Measurements from ENCODE around the gene LPAR5. TPM values are rescaled to one million over a fixed set of nuclear protein-coding genes. Genes with fewer than 3 reads are reported as not detected.

Gene LPAR5
- total and polyA plus RNA-seq, 2 donors from 2014 or later: 0.97 to 4.9 TPM

- Histone ChIP-seq H3K36me3 (ENCODE audit: control insufficient read depth in 2 of 3, insufficient read depth in 3 of 3, low read length in 3 of 3) (no peaks in the 10 kb centered on the region), H3K9ac (ENCODE audit: low read length in 3 of 3) (no peak overlapping the region), H3K4me1 (ENCODE audit: control insufficient read depth in 2 of 3, insufficient read depth in 2 of 3, low read depth in 1 of 3, low read length in 3 of 3) (peaks cover 0 to 4% (median 0%) of the 10 kb centered on the region in 3 donors), H3K27me3 (ENCODE audit: control insufficient read depth, insufficient read depth, low read length) (no peaks in the 10 kb centered on the region), H3K9me3 (ENCODE audit: control insufficient read depth in 2 of 3, insufficient read depth in 1 of 3, low read length in 3 of 3) (no peaks in the 10 kb centered on the region), H3K4me3 (ENCODE audit: low read length in 3 of 3) (no peak overlapping the region), H3K27ac (ENCODE audit: low read depth in 2 of 2, low read length in 2 of 2) (no peak overlapping the region)
- DNase-seq: no peak
- no peak for TF ChIP-seq CTCF (IDR thresholded peaks at IDR 0.05; ENCODE audit: borderline replicate concordance, extremely low read depth, insufficient read depth)
- intact Hi-C loops (cut with DNase I): no loop called here
- FAIRE-seq: no peak
Observed at GRCh38 chr12:6627616-6628015, 8.1 kb downstream of the LPAR5 start.

GRCh38 chr12:6626654-6627283 is 9.0 kb downstream of the LPAR5 start:
- FAIRE-seq: no peak
- Histone ChIP-seq H3K9me3 (ENCODE audit: control insufficient read depth in 2 of 3, insufficient read depth in 1 of 3, low read length in 3 of 3) (no peaks in the 10 kb centered on the region), H3K27me3 (ENCODE audit: control insufficient read depth, insufficient read depth, low read length) (no peaks in the 10 kb centered on the region), H3K27ac (ENCODE audit: low read depth in 2 of 2, low read length in 2 of 2) (no peak overlapping the region), H3K4me3 (ENCODE audit: low read length in 3 of 3) (no peak overlapping the region), H3K4me1 (ENCODE audit: control insufficient read depth in 2 of 3, insufficient read depth in 2 of 3, low read depth in 1 of 3, low read length in 3 of 3) (no peaks in the 10 kb centered on the region), H3K36me3 (ENCODE audit: control insufficient read depth in 2 of 3, insufficient read depth in 3 of 3, low read length in 3 of 3) (no peaks in the 10 kb centered on the region), H3K9ac (ENCODE audit: low read length in 3 of 3) (no peak overlapping the region)
- TF ChIP-seq CTCF (IDR thresholded peaks at IDR 0.05; ENCODE audit: borderline replicate concordance, extremely low read depth, insufficient read depth): no peak
- DNase-seq: no peak
- intact Hi-C loops (cut with DNase I): no loop called here

- no peak for TF ChIP-seq CTCF (IDR thresholded peaks at IDR 0.05; ENCODE audit: borderline replicate concordance, extremely low read depth, insufficient read depth)
Observed at GRCh38 chr12:6620885-6621274, 14.9 kb downstream of the LPAR5 start.

More at GRCh38 chr12:6620885-6621274, 14.9 kb downstream of the LPAR5 start:
- no peak overlapping the region for H3K27ac ChIP-seq (ENCODE audit: low read depth in 2 of 2, low read length in 2 of 2)
- H3K4me1 ChIP-seq (ENCODE audit: control insufficient read depth in 2 of 3, insufficient read depth in 2 of 3, low read depth in 1 of 3, low read length in 3 of 3): peaks cover 0 to 8% (median 0%) of the 10 kb centered on the region in 3 donors
- no peaks in the 10 kb centered on the region for H3K36me3 ChIP-seq (ENCODE audit: control insufficient read depth in 2 of 3, insufficient read depth in 3 of 3, low read length in 3 of 3)
- H3K9ac ChIP-seq (ENCODE audit: low read length in 3 of 3): peak overlapping the region in 1 of 3 donors; percentile 12
- no peaks in the 10 kb centered on the region for H3K27me3 ChIP-seq (ENCODE audit: control insufficient read depth, insufficient read depth, low read length)
- FAIRE-seq: no peak
- DNase-seq: no peak
- no peak overlapping the region for H3K4me3 ChIP-seq (ENCODE audit: low read length in 3 of 3)
- H3K9me3 ChIP-seq (ENCODE audit: control insufficient read depth in 2 of 3, insufficient read depth in 1 of 3, low read length in 3 of 3): no peaks in the 10 kb centered on the region
- intact Hi-C loops (cut with DNase I): no loop called here

Data from kidney (tissue), 14 donors.